H1 (cell line): ENCODE results near the gene LRRC61. TPM values are rescaled to one million over a fixed set of nuclear protein-coding genes. Genes with fewer than 3 reads are reported as not detected.

Experiments used
- CTCF ChIA-PET: fragments of 300-600 bp; sonication (Branson Sonifier 250); formaldehyde crosslinking; loops from one replicate; lab custom pipeline; 2021; ENCODE audit not compliant: partially characterized antibody; lab: Charles Lee
- POLR2A ChIA-PET: fragments of 300-600 bp; sonication (Branson Sonifier 250); formaldehyde crosslinking; loops from one replicate; lab custom pipeline; 2021; ENCODE audit warnings: inconsistent platforms; ENCODE audit not compliant: partially characterized antibody; lab: Charles Lee
- DNase-seq, 2 experiments: peaks; one replicate each; pipeline versions ENCODE4 v3.0.0 to v3.0.0-alpha.2; 2010 to 2022; ENCODE audit warnings: low spot score in 2 of 2, low read depth in 1 of 2, mixed read lengths in 1 of 2
- FAIRE-seq: peaks from 2 replicates; lab custom pipeline; 2011; peaks lifted over from hg19 to GRCh38; lab: Jason Lieb, UNC
- H2AFZ ChIP-seq: 2 replicates; pipeline ENCODE4 v1.8.1; 2012; ENCODE audit warnings: low read length, inconsistent platforms
- H2AK5ac ChIP-seq: 2 replicates; pipeline ENCODE4 v1.6.1; 2013; ENCODE audit warnings: low read depth, low read length
- H2BK120ac ChIP-seq: replicated peaks from 2 replicates; pipeline ENCODE3; 2013; ENCODE audit warnings: low read depth, low read length, inconsistent platforms
- H2BK12ac ChIP-seq: 2 replicates; pipeline ENCODE4 v1.6.1; 2013; ENCODE audit warnings: low read depth, low read length
- H2BK15ac ChIP-seq: 2 replicates; pipeline ENCODE4 v1.6.1; 2013; ENCODE audit warnings: low read length
- H2BK20ac ChIP-seq: 2 replicates; pipeline ENCODE4 v1.6.1; 2013; ENCODE audit warnings: low read length
- H2BK5ac ChIP-seq: 2 replicates; pipeline ENCODE4 v1.6.1; 2013; ENCODE audit warnings: low read depth, low read length
- H3K14ac ChIP-seq: 2 replicates; pipeline ENCODE4 v1.6.1; 2013; ENCODE audit warnings: inconsistent platforms; ENCODE audit not compliant: insufficient read length
- H3K18ac ChIP-seq: 2 replicates; pipeline ENCODE4 v1.6.1; 2013; ENCODE audit warnings: low read length; ENCODE audit errors: extremely low read depth
- H3K23ac ChIP-seq: 2 replicates; pipeline ENCODE4 v1.6.1; 2013; ENCODE audit warnings: inconsistent platforms; ENCODE audit not compliant: insufficient read length
- H3K23me2 ChIP-seq: 2 replicates; pipeline ENCODE4 v1.6.1; 2013; ENCODE audit warnings: low read depth, low read length
- H3K27ac ChIP-seq: 2 replicates; pipeline ENCODE4 v1.6.1; 2011; ENCODE audit warnings: low read depth, low read length, inconsistent platforms
- H3K27me3 ChIP-seq, 4 experiments: replicated peaks in 1 of 4; 1 replicate in 1 of 4; 2 replicates in 3 of 4; pipeline versions ENCODE4 v1.6.1 to v1.8.1; 2011 to 2013; ENCODE audit warnings: low read length in 3 of 4, mild to moderate bottlenecking in 3 of 4, inconsistent platforms in 2 of 4, mixed read lengths in 2 of 4, moderate library complexity in 1 of 4; ENCODE audit not compliant: control insufficient read depth in 3 of 4, insufficient read depth in 3 of 4; ENCODE audit errors: extremely low read depth in 1 of 4
- H3K36me3 ChIP-seq, 4 experiments: 2 replicates each; pipeline versions ENCODE4 v1.6.1 to v1.8.1; 2011 to 2013; ENCODE audit warnings: mild to moderate bottlenecking in 4 of 4, low read length in 3 of 4, moderate library complexity in 2 of 4, control low read depth in 1 of 4, inconsistent platforms in 1 of 4; ENCODE audit not compliant: insufficient read depth in 4 of 4, control insufficient read depth in 2 of 4
- H3K4ac ChIP-seq: replicated peaks from 2 replicates; pipeline ENCODE3; 2013; ENCODE audit warnings: low read length, low read depth, mixed read lengths, inconsistent platforms; ENCODE audit not compliant: insufficient read length
- H3K4me1 ChIP-seq, 4 experiments: replicated peaks in 1 of 4; 1 replicate in 1 of 4; 2 replicates in 3 of 4; pipeline versions ENCODE4 v1.6.1 to v1.8.1; 2011 to 2013; ENCODE audit warnings: low read length in 3 of 4, inconsistent platforms in 2 of 4, mixed read lengths in 1 of 4; ENCODE audit not compliant: insufficient read depth in 4 of 4, control insufficient read depth in 3 of 4
- H3K4me2 ChIP-seq, 2 experiments: 2 replicates each; pipeline versions ENCODE4 v1.6.1 to v1.8.1; 2011 to 2013; ENCODE audit warnings: low read depth in 2 of 2, low read length in 2 of 2, control low read depth in 1 of 2, inconsistent platforms in 1 of 2, mild to moderate bottlenecking in 1 of 2; ENCODE audit not compliant: insufficient read depth in 1 of 2
- H3K4me3 ChIP-seq, 4 experiments: fragments of 200-600, 300-600 bp in 1 of 4; sonication (generic), shearing (Covaris generic), sonication (Bioruptor Twin) in 1 of 4; 2 replicates each; pipeline versions ENCODE4 v1.5.1 to v1.8.1; 2011 to 2016; ENCODE audit warnings: low read length in 4 of 4, low read depth in 3 of 4, control low read depth in 2 of 4, inconsistent platforms in 2 of 4, mild to moderate bottlenecking in 2 of 4, mixed read lengths in 1 of 4, moderate library complexity in 1 of 4; ENCODE audit not compliant: insufficient read depth in 2 of 4; ENCODE audit errors: extremely low read depth in 1 of 4
- H3K56ac ChIP-seq: replicated peaks from 2 replicates; pipeline ENCODE3; 2013; ENCODE audit warnings: low read depth, mild to moderate bottlenecking, mixed read lengths, low read length, inconsistent platforms; ENCODE audit not compliant: insufficient read length
- H3K79me1 ChIP-seq: 2 replicates; pipeline ENCODE4 v1.6.1; 2013; ENCODE audit warnings: low read depth, low read length, control low read depth
- H3K79me2 ChIP-seq, 2 experiments: 2 replicates each; pipeline versions ENCODE4 v1.6.1 to v1.8.1; 2012 to 2013; ENCODE audit warnings: low read length in 2 of 2, mild to moderate bottlenecking in 2 of 2, inconsistent platforms in 1 of 2; ENCODE audit not compliant: insufficient read depth in 2 of 2, control insufficient read depth in 1 of 2
- H3K9ac ChIP-seq, 4 experiments: replicated peaks in 1 of 4; 1 replicate in 1 of 4; 2 replicates in 3 of 4; pipeline versions ENCODE4 v1.6.1 to v1.8.1; 2011 to 2013; ENCODE audit warnings: low read depth in 3 of 4, low read length in 3 of 4, control low read depth in 2 of 4, mild to moderate bottlenecking in 2 of 4, moderate library complexity in 2 of 4, inconsistent platforms in 1 of 4; ENCODE audit errors: extremely low read depth in 1 of 4
- H3K9me3 ChIP-seq, 2 experiments: 2 replicates each; pipeline versions ENCODE4 v1.6.1 to v1.8.1; 2012 to 2013; ENCODE audit warnings: mild to moderate bottlenecking in 2 of 2, moderate library complexity in 2 of 2, control low read depth in 1 of 2, inconsistent platforms in 1 of 2, low read depth in 1 of 2, low read length in 1 of 2, mixed read lengths in 1 of 2; ENCODE audit not compliant: insufficient read depth in 2 of 2
- H4K20me1 ChIP-seq, 2 experiments: replicated peaks in 1 of 2; 2 replicates each; pipeline versions ENCODE3 to v1.8.1; 2011 to 2013; ENCODE audit warnings: inconsistent platforms in 2 of 2, low read length in 2 of 2, mild to moderate bottlenecking in 1 of 2; ENCODE audit not compliant: insufficient read depth in 2 of 2, control insufficient read depth in 1 of 2
- H4K5ac ChIP-seq: 2 replicates; pipeline ENCODE4 v1.6.1; 2013; ENCODE audit warnings: low read length, low read depth, mixed read lengths, inconsistent platforms; ENCODE audit not compliant: insufficient read length
- H4K8ac ChIP-seq: 2 replicates; pipeline ENCODE4 v1.8.0; 2013; ENCODE audit warnings: mild to moderate bottlenecking, moderate library complexity, low read length, inconsistent platforms; ENCODE audit not compliant: insufficient read depth; ENCODE audit errors: extremely low read depth
- H4K91ac ChIP-seq: replicated peaks from 2 replicates; pipeline ENCODE3; 2013; ENCODE audit warnings: low read length, mixed read lengths, inconsistent platforms; ENCODE audit not compliant: insufficient read length
- BCL11A ChIP-seq, 2 experiments: IDR thresholded peaks; one replicate each; pipeline ENCODE4 v1.6.1; 2011; ENCODE audit warnings: low read depth in 2 of 2, low read length in 2 of 2, mild to moderate bottlenecking in 2 of 2
- WGBS, 2 experiments: shearing (Covaris generic) in 1 of 2; methylation state at CpG; one replicate each; pipeline versions ENCODE4 v1.1.6 to v1.1.7; 2013 to 2015; ENCODE audit warnings: low lambda C conversion rate in 2 of 2, mixed read lengths in 2 of 2, inconsistent platforms in 1 of 2, low coverage in 1 of 2, missing lambda C conversion rate in 1 of 2; ENCODE audit not compliant: insufficient replicate concordance in 2 of 2, insufficient coverage in 1 of 2, insufficient read length in 1 of 2; ENCODE audit errors: extremely low coverage in 1 of 2, missing lambda C conversion rate in 1 of 2; 5-methylcytosine and 5-hydroxymethylcytosine counted together
- polyA plus RNA-seq, 7 experiments: library from polyadenylated mRNA; depleted of rRNA in 3 of 7; stranded (reverse) in 5 of 7; unstranded in 2 of 7; fragments of >200 nt in 5 of 7; fragments of 200-250 nt in 2 of 7; gene quantifications; 1 replicate in 5 of 7; 2 replicates in 1 of 7; 4 replicates in 1 of 7; pipeline versions ENCODE4 v1.2.1 to v1.2.3, GENCODE V29; 2011 to 2013; ENCODE audit warnings: missing spikeins in 2 of 7, mixed read lengths in 2 of 7
- total RNA-seq: library from RNA; stranded (reverse); fragmentation: NEBNext Ultra II Directional; extraction: Animal tissue kit (Norgen Biotek cat#: 25700); gene quantifications from 2 replicates; pipeline ENCODE4 v1.2.1, GENCODE V29; 2021

Gene LRRC61
- total and polyA plus RNA-seq, 2 of the 8 experiments (the other 6 are each of a cell fraction or from before 2014, with no cell fraction given), result 0.73 to 44.8 TPM

DNA sequence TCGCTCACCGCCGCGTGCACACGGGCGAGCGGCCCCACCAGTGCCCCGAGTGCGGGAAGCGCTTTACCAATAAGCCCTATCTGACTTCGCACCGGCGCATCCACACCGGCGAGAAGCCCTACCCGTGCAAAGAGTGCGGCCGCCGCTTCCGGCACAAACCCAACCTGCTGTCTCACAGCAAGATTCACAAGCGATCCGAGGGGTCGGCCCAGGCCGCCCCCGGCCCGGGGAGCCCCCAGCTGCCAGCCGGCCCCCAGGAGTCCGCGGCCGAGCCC, 48.8 kb downstream of the LRRC61 start:
- Histone ChIP-seq H2AK5ac (no peak overlapping the region), H3K79me1 (peaks cover 18% of the 10 kb centered on the region), H3K9ac (no peak overlapping the region), H3K4me1 (peaks cover 2 to 30% (median 12%) of the 10 kb centered on the region in 4 experiments), H3K4me3 (no peak overlapping the region), H3K56ac (no peak overlapping the region), H3K9me3 (no peaks in the 10 kb centered on the region), H4K20me1 (peaks cover 2 to 15% of the 10 kb centered on the region in 2 experiments), H2AFZ (no peak overlapping the region), H3K18ac (no peak overlapping the region), H2BK12ac (no peak overlapping the region), H3K4ac (no peak overlapping the region), H3K36me3 (peaks cover 16 to 49% (median 31%) of the 10 kb centered on the region in 4 experiments), H2BK15ac (no peak overlapping the region), H4K5ac (no peak overlapping the region), H2BK5ac (no peak overlapping the region), H3K23ac (no peak overlapping the region), H2BK120ac (no peak overlapping the region), H3K23me2 (peaks cover 11% of the 10 kb centered on the region; the same call in 1 of the 2 replicates), H3K27me3 (no peaks in the 10 kb centered on the region), H4K91ac (no peak overlapping the region), H4K8ac (no peak overlapping the region), H3K4me2 (no peak overlapping the region), H3K79me2 (peaks cover 7 to 54% of the 10 kb centered on the region in 2 experiments; a peak in 3 of 4 replicates), H3K14ac (no peak overlapping the region), H3K27ac (no peak overlapping the region), H2BK20ac (no peak overlapping the region)
- 96% methylated on average over 11 of the region's 30 CpGs; no CpG with 5 or more reads in 1 of the 2 experiments for WGBS, 2 experiments
- POLR2A ChIA-PET, result interaction anchor here (0.5 to 8.6 kb wide), 9 partner anchors 10 to 614 kb away, joined by 3 to 230 read pairs (median 23); partner anchors contain the start of gene RARRES2
- CTCF ChIA-PET, result interaction anchor here (0.6 to 5.6 kb wide), 2 partner anchors 15 to 475 kb away, joined by 4 to 32 read pairs; no protein-coding TSS in a partner anchor
- FAIRE-seq (no peak), DNase-seq (no peak)
- no peak for TF ChIP-seq BCL11A (IDR thresholded peaks at IDR 0.05; ENCODE audit: low read depth in 2 of 2, low read length in 2 of 2)
